Spleen (tissue), 7 donors: ENCODE data around the gene FOXE1.

Experiments used
- CTCF ChIP-seq, 11 experiments: fragments of 200-600 bp in 7 of 11; fragments of 450-650 bp in 4 of 11; sonication (generic) in 4 of 11; IDR thresholded peaks in 8 of 11; conservative IDR thresholded peaks in 3 of 11; 1 replicate in 7 of 11; 2 replicates in 4 of 11; pipeline versions ENCODE4 v1.4.0 to v1.8.0; 2016 to 2021; ENCODE audit warnings: antibody characterized with exemption in 11 of 11, inconsistent platforms in 4 of 11, mild to moderate bottlenecking in 1 of 11
- POLR2A ChIP-seq, 3 donors: fragments of 450-650 bp; IDR thresholded peaks; one replicate each; pipeline ENCODE4 v1.5.1; 2017; ENCODE audit warnings: antibody characterized with exemption in 3 of 3, mild to moderate bottlenecking in 1 of 3
- donor health status: DM: no; HTN: no; CAD: no; lungs with moderate emphysema.
- donor health status: DM: no; HTN: no; CAD: no.
- donor health status: DM: no; HTN: no; CAD: no.

DNA sequence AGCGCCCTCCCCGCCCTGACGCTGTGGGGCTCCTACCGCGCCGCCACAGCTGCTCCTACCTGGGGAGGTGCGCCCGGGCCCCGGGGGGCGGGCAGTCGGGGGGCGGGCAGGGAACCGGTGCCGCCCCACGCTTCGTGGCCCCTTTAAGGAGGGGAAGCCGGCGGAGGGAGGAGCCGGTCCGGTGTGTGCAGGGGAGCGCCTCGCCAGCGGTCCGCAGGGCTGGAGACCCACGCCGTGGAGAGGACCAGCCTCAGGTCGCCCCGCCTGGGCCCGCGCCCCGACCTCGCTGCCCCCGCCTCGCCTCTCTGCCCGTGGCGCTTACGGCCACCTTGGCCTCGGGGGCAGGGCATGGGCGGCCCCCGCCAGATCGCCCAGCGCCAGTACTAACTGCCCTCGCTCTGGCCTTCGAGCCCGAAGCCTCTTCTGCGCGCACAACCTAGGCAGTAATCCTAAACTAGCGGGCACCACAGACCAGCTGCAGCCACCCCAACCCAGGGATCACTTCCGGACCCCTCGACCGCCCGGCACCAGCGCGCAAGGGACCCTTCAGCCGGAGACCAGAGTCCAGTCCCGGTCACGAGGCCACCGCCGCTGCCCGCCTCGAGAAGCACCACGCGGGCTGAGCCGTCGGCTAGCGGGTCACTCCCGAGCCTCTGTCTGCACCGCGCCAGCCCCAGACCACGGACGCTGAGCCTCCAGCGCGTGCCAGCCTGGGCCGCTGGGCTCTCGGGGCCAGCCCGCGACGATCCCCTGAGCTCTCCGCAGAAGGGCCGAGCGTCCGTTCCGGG, at the start of gene FOXE1:
- TF ChIP-seq POLR2A (IDR thresholded peaks at IDR 0.05) (no peak), CTCF (IDR thresholded peaks at IDR 0.05 in 8 of 11, conservative IDR thresholded peaks at IDR 0.05 in 3 of 11) (no peak)
